Osteocyte (in vitro differentiated cells): Measurements from ENCODE around the gene ULK3. TPM values are rescaled to one million over a fixed set of nuclear protein-coding genes. Genes with fewer than 3 reads are reported as not detected.

Experiments
- DNase-seq: peaks from one replicate; pipeline ENCODE4 v3.0.0; 2021; ENCODE audit warnings: mixed read lengths; ENCODE audit not compliant: unreplicated experiment; ENCODE audit errors: extremely low spot score
- H3K27ac Mint-ChIP-seq: one replicate; pipeline ENCODE4 v1.8.0; 2021; ENCODE audit warnings: mild to moderate bottlenecking, mixed read lengths; ENCODE audit not compliant: unreplicated experiment
- H3K27me3 Mint-ChIP-seq: one replicate; pipeline ENCODE4 v1.8.0; 2021; ENCODE audit warnings: mixed read lengths; ENCODE audit not compliant: unreplicated experiment
- H3K36me3 Mint-ChIP-seq: one replicate; pipeline ENCODE4 v1.8.0; 2021; ENCODE audit warnings: mixed read lengths; ENCODE audit not compliant: unreplicated experiment
- H3K4me1 Mint-ChIP-seq: one replicate; pipeline ENCODE4 v1.8.0; 2021; ENCODE audit warnings: mixed read lengths; ENCODE audit not compliant: unreplicated experiment
- H3K4me3 Mint-ChIP-seq: one replicate; pipeline ENCODE4 v1.8.0; 2021; ENCODE audit warnings: mild to moderate bottlenecking, moderate library complexity, mixed read lengths; ENCODE audit not compliant: unreplicated experiment
- H3K9me3 Mint-ChIP-seq: one replicate; pipeline ENCODE4 v1.8.0; 2021; ENCODE audit warnings: mixed read lengths; ENCODE audit not compliant: unreplicated experiment
- total RNA-seq: library from RNA; stranded (reverse); gene quantifications from 2 replicates; pipeline ENCODE4 v1.2.1, GENCODE V29; 2021
- TF ChIP-seq, protein P1 (sequence below): fragments of 200-600 bp; sonication (generic); IDR thresholded peaks from 2 replicates; pipeline ENCODE4 v1.5.0; 2021; ENCODE audit warnings: antibody characterized with exemption, mild to moderate bottlenecking, moderate library complexity

ULK3 gene
- total RNA-seq, 1 donor from 2014 or later: 32.4 TPM

- Mint-ChIP-seq H3K4me1 (peaks cover 5% of the 10 kb centered on the region), H3K27me3 (no peaks in the 10 kb centered on the region), H3K36me3 (no peaks in the 10 kb centered on the region), H3K27ac (no peak overlapping the region), H3K4me3 (no peak overlapping the region), H3K9me3 (no peaks in the 10 kb centered on the region)
- TF ChIP-seq, protein P1, sequence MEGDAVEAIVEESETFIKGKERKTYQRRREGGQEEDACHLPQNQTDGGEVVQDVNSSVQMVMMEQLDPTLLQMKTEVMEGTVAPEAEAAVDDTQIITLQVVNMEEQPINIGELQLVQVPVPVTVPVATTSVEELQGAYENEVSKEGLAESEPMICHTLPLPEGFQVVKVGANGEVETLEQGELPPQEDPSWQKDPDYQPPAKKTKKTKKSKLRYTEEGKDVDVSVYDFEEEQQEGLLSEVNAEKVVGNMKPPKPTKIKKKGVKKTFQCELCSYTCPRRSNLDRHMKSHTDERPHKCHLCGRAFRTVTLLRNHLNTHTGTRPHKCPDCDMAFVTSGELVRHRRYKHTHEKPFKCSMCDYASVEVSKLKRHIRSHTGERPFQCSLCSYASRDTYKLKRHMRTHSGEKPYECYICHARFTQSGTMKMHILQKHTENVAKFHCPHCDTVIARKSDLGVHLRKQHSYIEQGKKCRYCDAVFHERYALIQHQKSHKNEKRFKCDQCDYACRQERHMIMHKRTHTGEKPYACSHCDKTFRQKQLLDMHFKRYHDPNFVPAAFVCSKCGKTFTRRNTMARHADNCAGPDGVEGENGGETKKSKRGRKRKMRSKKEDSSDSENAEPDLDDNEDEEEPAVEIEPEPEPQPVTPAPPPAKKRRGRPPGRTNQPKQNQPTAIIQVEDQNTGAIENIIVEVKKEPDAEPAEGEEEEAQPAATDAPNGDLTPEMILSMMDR: no peak
- no peak for DNase-seq
Observed at GRCh38 chr15:74884428-74885223, 41.7 kb upstream of the ULK3 start.

DNA sequence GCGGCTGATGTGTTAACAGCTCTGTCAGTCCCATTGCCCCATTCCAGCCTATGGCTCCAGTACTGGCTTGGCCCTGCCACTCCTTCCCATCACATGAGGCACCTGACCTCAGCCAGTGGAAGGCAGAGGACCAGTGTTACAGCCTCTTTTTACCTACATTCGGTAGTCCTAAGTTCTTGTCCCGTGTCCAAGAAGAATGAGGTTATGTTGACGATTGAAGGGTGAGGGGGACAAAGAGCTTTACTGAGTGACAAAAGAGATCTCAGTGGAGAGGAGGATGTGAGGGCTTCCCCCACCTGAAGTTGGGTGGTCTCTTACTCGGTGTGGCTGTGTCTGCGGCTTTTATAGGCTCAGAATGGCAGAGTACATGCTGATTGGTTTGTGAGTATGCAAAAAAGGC, 39.6 kb upstream of the ULK3 start:
- Mint-ChIP-seq H3K9me3 (no peaks in the 10 kb centered on the region), H3K4me1 (no peaks in the 10 kb centered on the region), H3K27me3 (no peaks in the 10 kb centered on the region), H3K36me3 (no peaks in the 10 kb centered on the region), H3K27ac (no peak overlapping the region), H3K4me3 (no peak overlapping the region)
- TF ChIP-seq, protein P1: no peak
- no peak for DNase-seq

DNA sequence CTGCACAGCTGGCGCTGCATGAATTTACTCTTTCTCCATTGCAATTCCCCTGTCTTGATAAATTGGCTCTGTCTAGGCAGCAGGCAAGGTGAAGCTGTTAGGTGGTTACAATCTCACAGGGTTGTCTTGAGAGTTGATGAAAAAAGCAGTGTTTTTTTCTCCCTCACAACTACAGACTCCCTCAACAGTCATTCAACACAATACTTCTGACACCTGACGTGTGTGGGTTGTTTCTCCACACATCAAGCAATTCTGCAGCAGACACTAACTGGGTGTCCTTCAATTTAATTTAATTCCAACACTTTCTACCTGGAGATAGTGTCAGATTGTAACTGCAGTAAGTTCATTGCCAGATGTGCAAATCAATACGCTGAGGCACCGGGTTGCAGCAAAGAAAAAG, 35.3 kb upstream of the ULK3 start:
- Mint-ChIP-seq H3K36me3 (no peaks in the 10 kb centered on the region), H3K4me3 (no peak overlapping the region), H3K27ac (no peak overlapping the region), H3K9me3 (no peaks in the 10 kb centered on the region), H3K4me1 (peaks cover 5% of the 10 kb centered on the region), H3K27me3 (peaks cover 9% of the 10 kb centered on the region)
- TF ChIP-seq, protein P1: no peak
- DNase-seq: no peak

DNA sequence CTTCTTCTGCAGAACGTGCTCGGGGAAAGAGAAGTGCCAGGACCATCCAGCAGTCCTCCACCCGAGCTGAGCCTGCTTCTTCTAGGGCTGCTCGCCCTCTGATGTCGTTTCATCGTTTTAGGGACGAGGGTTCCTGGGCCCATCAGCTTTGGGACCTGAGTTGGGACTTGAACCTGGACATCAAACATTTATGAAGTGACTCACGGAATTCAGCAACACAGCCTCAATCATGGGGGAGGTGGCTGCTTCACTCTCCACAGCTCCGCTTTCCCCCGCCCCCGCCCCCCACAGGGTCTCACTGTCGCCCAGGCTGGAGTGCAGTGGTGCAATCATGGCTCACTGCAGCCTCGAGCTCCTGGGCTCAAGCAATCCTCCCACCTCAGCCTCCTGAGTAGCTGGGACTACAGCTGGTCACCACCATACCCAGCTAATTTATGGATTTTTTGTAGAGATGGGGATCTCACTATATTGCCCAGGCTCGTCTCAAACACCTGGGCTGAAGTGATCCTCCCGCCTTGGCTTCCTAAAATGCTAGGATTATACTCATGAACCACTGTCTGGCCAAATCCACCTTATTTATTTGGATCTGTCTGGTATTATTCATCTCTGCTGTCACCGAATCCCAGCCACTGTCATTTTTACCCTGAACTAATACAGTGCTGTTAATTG, 30.9 kb upstream of the ULK3 start:
- TF ChIP-seq, protein P1: no peak
- peak overlapping the region; percentile 73 for H3K27ac Mint-ChIP-seq
- H3K36me3 Mint-ChIP-seq: no peaks in the 10 kb centered on the region
- peaks cover 37% of the 10 kb centered on the region for H3K4me1 Mint-ChIP-seq
- H3K27me3 Mint-ChIP-seq: peaks cover 9% of the 10 kb centered on the region
- no peak for DNase-seq
- peak overlapping the region; percentile 95 for H3K4me3 Mint-ChIP-seq
- no peaks in the 10 kb centered on the region for H3K9me3 Mint-ChIP-seq

DNA sequence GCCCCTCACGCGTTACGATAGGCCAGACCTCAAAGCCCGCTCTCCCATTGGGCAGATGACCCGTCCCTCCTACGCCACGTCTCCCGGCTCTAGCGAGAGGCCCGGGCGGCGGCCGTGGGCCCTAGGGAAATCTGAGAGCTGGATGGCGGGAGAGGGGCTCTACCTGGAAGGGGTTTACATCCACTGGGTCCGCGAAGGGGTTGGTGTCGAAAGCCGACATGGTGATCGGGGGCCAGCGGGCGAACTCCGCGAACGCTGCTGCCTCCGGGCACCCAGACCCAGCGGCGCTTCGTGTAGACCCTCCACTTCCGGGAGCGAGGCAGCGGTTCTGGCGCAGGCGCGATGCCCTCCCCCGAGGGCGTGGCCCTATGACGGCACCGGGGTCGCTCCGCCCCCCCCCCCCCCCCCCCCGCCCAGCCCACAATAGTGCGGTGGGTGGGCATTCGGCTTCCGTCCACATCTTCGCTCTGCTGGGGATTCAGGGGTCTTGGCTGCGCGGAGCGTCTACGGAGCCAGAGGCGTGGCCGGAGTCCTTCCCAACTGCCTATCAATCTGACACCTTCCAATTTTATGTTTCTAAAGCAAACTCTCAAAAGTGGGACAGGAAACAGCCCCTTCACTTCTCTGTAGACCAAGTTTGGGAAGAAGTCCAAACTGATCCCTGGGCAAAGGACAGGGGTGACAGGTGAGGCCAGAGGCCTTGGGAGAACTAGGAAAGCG, 30.2 kb upstream of the ULK3 start, which contains the start of gene SCAMP2:
Gene SCAMP2 (minus strand): TSS at position 330 of the 720 bp plus-strand sequence. CDS start 110 bp downstream, at position 220.
- Mint-ChIP-seq H3K4me1 (peaks cover 40% of the 10 kb centered on the region), H3K27me3 (peaks cover 9% of the 10 kb centered on the region), H3K27ac (peak within 1 kb of the TSS; percentile 94), H3K36me3 (no peaks in the 10 kb centered on the region), H3K9me3 (no peaks in the 10 kb centered on the region), H3K4me3 (peak within 1 kb of the TSS; percentile 95)
- TF ChIP-seq, protein P1: no peak
- DNase-seq: peak; percentile 96
